Measurements from ENCODE around the gene PNMA8C. TPM values are rescaled to one million over a fixed set of nuclear protein-coding genes. Genes with fewer than 3 reads are reported as not detected.

Gene PNMA8C
- total and polyA plus RNA-seq, 2 donors (not counting 3 experiments of a cell fraction or from before 2014, with no cell fraction given): not detected

DNA sequence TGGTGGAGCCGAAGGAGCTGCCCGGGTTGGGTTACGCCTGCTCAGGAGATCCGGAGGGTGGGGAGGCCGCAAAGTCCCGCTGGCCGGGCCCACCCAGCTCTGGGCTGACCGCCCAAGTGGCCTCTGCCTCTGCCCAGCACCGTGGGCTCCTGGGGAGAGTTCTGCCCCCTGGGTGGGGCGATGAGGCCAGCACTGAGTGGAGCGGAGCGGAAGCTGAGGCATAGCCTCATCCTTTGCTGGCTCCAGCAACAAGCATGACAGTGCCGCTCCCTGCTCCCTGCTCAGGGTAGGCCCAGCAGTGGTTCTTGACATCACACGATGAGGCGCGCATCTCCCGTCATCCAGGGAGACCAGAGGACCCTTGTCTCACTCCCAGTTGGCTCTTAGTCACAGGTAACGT lies 37.9 kb downstream of the PNMA8C start:
- Histone ChIP-seq H3K27me3 (ENCODE audit: control insufficient read depth in 2 of 2, insufficient read depth in 2 of 2, low read length in 2 of 2) (no peaks in the 10 kb centered on the region), H3K79me2 (ENCODE audit: control insufficient read depth, insufficient read depth, low read length) (no peaks in the 10 kb centered on the region), H4K20me1 (replicated peaks; ENCODE audit: control insufficient read depth, extremely low read depth, insufficient read depth, low read length) (no peaks in the 10 kb centered on the region), H3K4me2 (ENCODE audit: insufficient read depth, low read length) (no peak overlapping the region), H3K9me1 (replicated peaks; ENCODE audit: control insufficient read depth, extremely low read depth, insufficient read depth, low read length) (no peaks in the 10 kb centered on the region), H3K27ac (ENCODE audit: insufficient read depth, low read depth, low read length) (no peak overlapping the region), H3K36me3 (ENCODE audit: control insufficient read depth in 2 of 2, extremely low read depth in 1 of 2, insufficient read depth in 2 of 2, low read length in 2 of 2) (peaks cover 15 to 44% of the 10 kb centered on the region in 2 experiments), H3K4me3 (replicated peaks in 1 of 3; ENCODE audit: insufficient read depth in 1 of 3, low read depth in 1 of 3, low read length in 3 of 3) (no peak overlapping the region), H2AFZ (ENCODE audit: low read depth, low read length) (no peak overlapping the region), H3K4me1 (ENCODE audit: control insufficient read depth, extremely low read depth, insufficient read depth, low read length) (no peaks in the 10 kb centered on the region), H3K9ac (replicated peaks; ENCODE audit: extremely low read depth, insufficient read depth, low read length) (no peak overlapping the region), H3K9me3 (replicated peaks; ENCODE audit: control insufficient read depth, insufficient read depth, low read length) (no peaks in the 10 kb centered on the region)
- POLR2A ChIA-PET: no interaction called here
- TF ChIP-seq, protein P1, sequence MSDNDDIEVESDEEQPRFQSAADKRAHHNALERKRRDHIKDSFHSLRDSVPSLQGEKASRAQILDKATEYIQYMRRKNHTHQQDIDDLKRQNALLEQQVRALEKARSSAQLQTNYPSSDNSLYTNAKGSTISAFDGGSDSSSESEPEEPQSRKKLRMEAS (IDR thresholded peaks at IDR 0.05; ENCODE audit: insufficient read depth, insufficient read length): no peak
- TF ChIP-seq POLR2A (IDR thresholded peaks at IDR 0.05; ENCODE audit: low read depth, low read length): no peak
- TF ChIP-seq JUN (IDR thresholded peaks at IDR 0.05; ENCODE audit: borderline replicate concordance, insufficient read depth, insufficient read length, low read depth): no peak
- no peak for TF ChIP-seq GATA2 (IDR thresholded peaks at IDR 0.05; ENCODE audit: insufficient read depth, insufficient read length, low read depth, low read length)
- TF ChIP-seq EZH2 (IDR thresholded peaks at IDR 0.05; ENCODE audit: borderline replicate concordance, low read depth, low read length, severe bottlenecking): no peak
- no peak for TF ChIP-seq MYC (IDR thresholded peaks at IDR 0.05; ENCODE audit: low read depth, low read length)
- TF ChIP-seq FOS (IDR thresholded peaks at IDR 0.05; ENCODE audit: borderline replicate concordance, insufficient read depth, low read length): no peak
- no peak for TF ChIP-seq POLR2AphosphoS5 (IDR thresholded peaks at IDR 0.05; ENCODE audit: insufficient read depth, low read depth, low read length)
- TF ChIP-seq, protein P2, sequence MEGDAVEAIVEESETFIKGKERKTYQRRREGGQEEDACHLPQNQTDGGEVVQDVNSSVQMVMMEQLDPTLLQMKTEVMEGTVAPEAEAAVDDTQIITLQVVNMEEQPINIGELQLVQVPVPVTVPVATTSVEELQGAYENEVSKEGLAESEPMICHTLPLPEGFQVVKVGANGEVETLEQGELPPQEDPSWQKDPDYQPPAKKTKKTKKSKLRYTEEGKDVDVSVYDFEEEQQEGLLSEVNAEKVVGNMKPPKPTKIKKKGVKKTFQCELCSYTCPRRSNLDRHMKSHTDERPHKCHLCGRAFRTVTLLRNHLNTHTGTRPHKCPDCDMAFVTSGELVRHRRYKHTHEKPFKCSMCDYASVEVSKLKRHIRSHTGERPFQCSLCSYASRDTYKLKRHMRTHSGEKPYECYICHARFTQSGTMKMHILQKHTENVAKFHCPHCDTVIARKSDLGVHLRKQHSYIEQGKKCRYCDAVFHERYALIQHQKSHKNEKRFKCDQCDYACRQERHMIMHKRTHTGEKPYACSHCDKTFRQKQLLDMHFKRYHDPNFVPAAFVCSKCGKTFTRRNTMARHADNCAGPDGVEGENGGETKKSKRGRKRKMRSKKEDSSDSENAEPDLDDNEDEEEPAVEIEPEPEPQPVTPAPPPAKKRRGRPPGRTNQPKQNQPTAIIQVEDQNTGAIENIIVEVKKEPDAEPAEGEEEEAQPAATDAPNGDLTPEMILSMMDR (IDR thresholded peaks at IDR 0.05; ENCODE audit: extremely low read depth in 1 of 2, insufficient read depth in 1 of 2, low read depth in 1 of 2, low read length in 2 of 2): no peak
- FAIRE-seq: no peak
- dilution Hi-C loops (cut with MboI; ENCODE audit: extremely low pct_ligation_motif_present, low sequenced_read_pairs): no loop called here
- BruUV-seq (replicated peaks): no TSS peak
- no peak for DNase-seq (ENCODE audit: low read depth, low spot score)
- intact Hi-C loops (cut with micrococcal nuclease): no loop called here
- CTCF ChIA-PET: interaction anchor here (1.1 to 1.8 kb wide), 4 partner anchors 11 to 139 kb away, joined by 3 to 4 read pairs (median 3); no protein-coding TSS in a partner anchor
